Thyroid gland (tissue), 4 donors: ENCODE data around the gene HERPUD1.

Experiments
- CTCF ChIP-seq, 6 experiments: fragments of 200-600 bp in 3 of 6; fragments of 450-650 bp in 3 of 6; sonication (generic) in 3 of 6; IDR thresholded peaks; one replicate each; pipeline ENCODE4 v1.5.1; 2016 to 2019; ENCODE audit warnings: antibody characterized with exemption in 6 of 6, mild to moderate bottlenecking in 2 of 6, inconsistent platforms in 1 of 6, moderate library complexity in 1 of 6
- POLR2A ChIP-seq, 2 donors: fragments of 450-650 bp; IDR thresholded peaks; one replicate each; pipeline ENCODE4 v1.6.1; 2017; ENCODE audit warnings: antibody characterized with exemption in 2 of 2, mild to moderate bottlenecking in 2 of 2, moderate library complexity in 1 of 2

- TF ChIP-seq POLR2A (IDR thresholded peaks at IDR 0.05) (no peak), CTCF (IDR thresholded peaks at IDR 0.05) (no peak)
Measured at GRCh38 chr16:56935201-56935600, 3.3 kb downstream of the HERPUD1 start.
